ENCODE measurements around the gene SGCD. TPM values are rescaled to one million over a fixed set of nuclear protein-coding genes. Genes with fewer than 3 reads are reported as not detected.

The SGCD gene
- total and polyA plus RNA-seq, 4 donors: 0.79 to 20.9 (median 6.0) TPM

- DNase-seq (no peak), ATAC-seq (ENCODE audit: insufficient read depth, low FRiP score) (no peak)
- Histone ChIP-seq H3K36me3 (ENCODE audit: control insufficient read depth in 4 of 4, insufficient read depth in 4 of 4, low read length in 4 of 4) (peaks cover 0 to 6% (median 0%) of the 10 kb centered on the region in 4 donors), H3K27ac (ENCODE audit: low read depth in 1 of 2, low read length in 1 of 2) (no peak overlapping the region), H3K4me3 (no peak overlapping the region), H3K9me3 (ENCODE audit: control insufficient read depth in 4 of 4, insufficient read depth in 3 of 4, low read length in 3 of 4) (no peaks in the 10 kb centered on the region), H3K4me1 (ENCODE audit: control insufficient read depth in 5 of 5, insufficient read depth in 5 of 5, low read length in 5 of 5) (no peaks in the 10 kb centered on the region), H3K9ac (ENCODE audit: insufficient read depth in 1 of 2, low read length in 2 of 2) (no peak overlapping the region), H3K27me3 (ENCODE audit: control insufficient read depth in 3 of 3, insufficient read depth in 3 of 3, low read length in 2 of 3) (no peaks in the 10 kb centered on the region)
- no peak for TF ChIP-seq CTCF (IDR thresholded peaks at IDR 0.05; ENCODE audit: control extremely low read depth, extremely low read depth)
- 72 to 89% methylated on average over 2 of the region's 2 CpGs for WGBS, 2 donors
Measured at GRCh38 chr5:156339139-156339841, 12.3 kb downstream of the SGCD start.

- DNase-seq (no peak), ATAC-seq (ENCODE audit: insufficient read depth, low FRiP score) (no peak)
- Histone ChIP-seq H3K9me3 (ENCODE audit: control insufficient read depth in 4 of 4, insufficient read depth in 3 of 4, low read length in 3 of 4) (no peaks in the 10 kb centered on the region), H3K27me3 (ENCODE audit: control insufficient read depth in 3 of 3, insufficient read depth in 3 of 3, low read length in 2 of 3) (no peaks in the 10 kb centered on the region), H3K4me1 (ENCODE audit: control insufficient read depth in 5 of 5, insufficient read depth in 5 of 5, low read length in 5 of 5) (no peaks in the 10 kb centered on the region), H3K27ac (ENCODE audit: low read depth in 1 of 2, low read length in 1 of 2) (no peak overlapping the region), H3K4me3 (no peak overlapping the region), H3K36me3 (ENCODE audit: control insufficient read depth in 4 of 4, insufficient read depth in 4 of 4, low read length in 4 of 4) (peaks cover 0 to 8% (median 2%) of the 10 kb centered on the region in 4 donors), H3K9ac (ENCODE audit: insufficient read depth in 1 of 2, low read length in 2 of 2) (no peak overlapping the region)
- WGBS, 2 donors: 88% methylated on average over 1 of the region's 1 CpG
- TF ChIP-seq CTCF (IDR thresholded peaks at IDR 0.05; ENCODE audit: control extremely low read depth, extremely low read depth): no peak
Measured at GRCh38 chr5:156340893-156341292, 13.9 kb downstream of the SGCD start.

- ATAC-seq (ENCODE audit: insufficient read depth, low FRiP score) (no peak), DNase-seq (no peak)
- no peaks in the 10 kb centered on the region for H3K27me3 ChIP-seq (ENCODE audit: control insufficient read depth in 3 of 3, insufficient read depth in 3 of 3, low read length in 2 of 3)
- no peaks in the 10 kb centered on the region for H3K9me3 ChIP-seq (ENCODE audit: control insufficient read depth in 4 of 4, insufficient read depth in 3 of 4, low read length in 3 of 4)
- no peak overlapping the region for H3K27ac ChIP-seq (ENCODE audit: low read depth in 1 of 2, low read length in 1 of 2)
- peaks cover 0 to 8% (median 2%) of the 10 kb centered on the region in 4 donors for H3K36me3 ChIP-seq (ENCODE audit: control insufficient read depth in 4 of 4, insufficient read depth in 4 of 4, low read length in 4 of 4)
- 70 to 92% methylated on average over 2 of the region's 2 CpGs for WGBS, 2 donors
- H3K4me3 ChIP-seq: no peak overlapping the region
- peaks cover 0 to 5% (median 0%) of the 10 kb centered on the region in 5 donors for H3K4me1 ChIP-seq (ENCODE audit: control insufficient read depth in 5 of 5, insufficient read depth in 5 of 5, low read length in 5 of 5)
- H3K9ac ChIP-seq (ENCODE audit: insufficient read depth in 1 of 2, low read length in 2 of 2): no peak overlapping the region
- TF ChIP-seq CTCF (IDR thresholded peaks at IDR 0.05; ENCODE audit: control extremely low read depth, extremely low read depth): no peak
Measured at GRCh38 chr5:156350256-156350655, 23.3 kb downstream of the SGCD start.
